ENCODE data around the gene CLEC16A. TPM values are rescaled to one million over a fixed set of nuclear protein-coding genes. Genes with fewer than 3 reads are reported as not detected.

The CLEC16A gene
- total and polyA plus RNA-seq, 4 donors, result 14.3 to 44.4 (median 26.4) TPM

DNA sequence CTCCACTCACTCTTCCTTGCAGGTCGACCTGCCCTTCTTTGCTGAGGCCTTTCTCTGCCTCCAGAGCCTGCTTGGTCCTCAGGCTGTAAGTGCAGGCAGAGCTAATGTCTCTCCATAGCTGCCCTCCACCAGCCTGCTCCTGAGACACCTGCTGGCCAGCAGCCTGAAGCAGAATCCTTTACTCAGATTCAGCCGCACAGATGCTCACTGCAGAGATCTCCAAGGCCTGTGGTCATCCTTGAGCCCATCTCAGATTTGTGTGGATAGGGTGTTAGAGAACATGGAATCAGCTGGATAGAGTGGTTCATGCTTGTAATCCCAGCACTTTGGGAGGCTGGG lies 13.6 kb upstream of the CLEC16A start:
- peaks cover 7 to 19% (median 13%) of the 10 kb centered on the region in 5 donors for H3K4me1 ChIP-seq (ENCODE audit: control insufficient read depth in 5 of 5, insufficient read depth in 5 of 5, low read length in 5 of 5)
- 65 to 70% methylated on average over 2 of the region's 2 CpGs for WGBS, 2 donors

DNA sequence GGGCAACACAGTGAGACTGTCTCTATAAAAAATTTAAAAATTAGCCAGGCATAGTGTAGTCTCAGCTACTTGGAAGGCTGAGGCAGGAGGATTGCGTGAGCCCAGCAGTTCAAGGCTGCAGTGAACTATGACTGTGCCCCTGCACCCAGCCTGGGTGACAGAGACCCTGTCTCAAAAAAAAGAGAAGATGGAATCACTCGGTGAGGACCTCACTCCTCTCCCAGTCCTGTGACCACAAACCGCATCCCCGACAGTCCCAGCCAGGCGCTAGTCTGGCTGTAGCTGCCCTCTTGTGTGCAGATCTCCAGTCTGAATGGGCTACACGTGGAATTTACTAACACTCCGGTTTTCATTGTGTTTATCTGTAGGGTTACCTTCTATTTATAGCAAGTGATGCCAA lies 13.2 kb upstream of the CLEC16A start:
- Histone ChIP-seq H3K27me3 (ENCODE audit: control insufficient read depth in 3 of 3, insufficient read depth in 3 of 3, low read length in 2 of 3) (no peaks in the 10 kb centered on the region), H3K9ac (ENCODE audit: insufficient read depth in 1 of 2, low read length in 2 of 2) (no peak overlapping the region), H3K36me3 (ENCODE audit: control insufficient read depth in 4 of 4, insufficient read depth in 4 of 4, low read length in 4 of 4) (peaks cover 12 to 17% (median 16%) of the 10 kb centered on the region in 4 donors), H3K4me1 (ENCODE audit: control insufficient read depth in 5 of 5, insufficient read depth in 5 of 5, low read length in 5 of 5) (peaks cover 10 to 21% (median 17%) of the 10 kb centered on the region in 5 donors), H3K4me3 (no peak overlapping the region), H3K27ac (ENCODE audit: low read depth in 1 of 2, low read length in 1 of 2) (no peak overlapping the region), H3K9me3 (ENCODE audit: control insufficient read depth in 4 of 4, insufficient read depth in 3 of 4, low read length in 3 of 4) (no peaks in the 10 kb centered on the region)
- no peak for ATAC-seq (ENCODE audit: insufficient read depth, low FRiP score)
- no peak for DNase-seq
- TF ChIP-seq, protein P1, sequence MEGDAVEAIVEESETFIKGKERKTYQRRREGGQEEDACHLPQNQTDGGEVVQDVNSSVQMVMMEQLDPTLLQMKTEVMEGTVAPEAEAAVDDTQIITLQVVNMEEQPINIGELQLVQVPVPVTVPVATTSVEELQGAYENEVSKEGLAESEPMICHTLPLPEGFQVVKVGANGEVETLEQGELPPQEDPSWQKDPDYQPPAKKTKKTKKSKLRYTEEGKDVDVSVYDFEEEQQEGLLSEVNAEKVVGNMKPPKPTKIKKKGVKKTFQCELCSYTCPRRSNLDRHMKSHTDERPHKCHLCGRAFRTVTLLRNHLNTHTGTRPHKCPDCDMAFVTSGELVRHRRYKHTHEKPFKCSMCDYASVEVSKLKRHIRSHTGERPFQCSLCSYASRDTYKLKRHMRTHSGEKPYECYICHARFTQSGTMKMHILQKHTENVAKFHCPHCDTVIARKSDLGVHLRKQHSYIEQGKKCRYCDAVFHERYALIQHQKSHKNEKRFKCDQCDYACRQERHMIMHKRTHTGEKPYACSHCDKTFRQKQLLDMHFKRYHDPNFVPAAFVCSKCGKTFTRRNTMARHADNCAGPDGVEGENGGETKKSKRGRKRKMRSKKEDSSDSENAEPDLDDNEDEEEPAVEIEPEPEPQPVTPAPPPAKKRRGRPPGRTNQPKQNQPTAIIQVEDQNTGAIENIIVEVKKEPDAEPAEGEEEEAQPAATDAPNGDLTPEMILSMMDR (IDR thresholded peaks at IDR 0.05; ENCODE audit: control extremely low read depth, extremely low read depth), result no peak
- WGBS, 2 donors, result 44 to 62% methylated on average over 7 of the region's 7 CpGs

More for the DNA sequence above, 13.6 kb upstream of the CLEC16A start:
- no peak overlapping the region for H3K27ac ChIP-seq (ENCODE audit: low read depth in 1 of 2, low read length in 1 of 2)
- H3K4me3 ChIP-seq, result no peak overlapping the region
- TF ChIP-seq, protein P1 (IDR thresholded peaks at IDR 0.05; ENCODE audit: control extremely low read depth, extremely low read depth), result no peak
- H3K9me3 ChIP-seq (ENCODE audit: control insufficient read depth in 4 of 4, insufficient read depth in 3 of 4, low read length in 3 of 4), result no peaks in the 10 kb centered on the region
- no peak for ATAC-seq (ENCODE audit: insufficient read depth, low FRiP score)
- no peaks in the 10 kb centered on the region for H3K27me3 ChIP-seq (ENCODE audit: control insufficient read depth in 3 of 3, insufficient read depth in 3 of 3, low read length in 2 of 3)
- no peak for DNase-seq
- no peak overlapping the region for H3K9ac ChIP-seq (ENCODE audit: insufficient read depth in 1 of 2, low read length in 2 of 2)
- peaks cover 12 to 21% (median 18%) of the 10 kb centered on the region in 4 donors for H3K36me3 ChIP-seq (ENCODE audit: control insufficient read depth in 4 of 4, insufficient read depth in 4 of 4, low read length in 4 of 4)

DNA sequence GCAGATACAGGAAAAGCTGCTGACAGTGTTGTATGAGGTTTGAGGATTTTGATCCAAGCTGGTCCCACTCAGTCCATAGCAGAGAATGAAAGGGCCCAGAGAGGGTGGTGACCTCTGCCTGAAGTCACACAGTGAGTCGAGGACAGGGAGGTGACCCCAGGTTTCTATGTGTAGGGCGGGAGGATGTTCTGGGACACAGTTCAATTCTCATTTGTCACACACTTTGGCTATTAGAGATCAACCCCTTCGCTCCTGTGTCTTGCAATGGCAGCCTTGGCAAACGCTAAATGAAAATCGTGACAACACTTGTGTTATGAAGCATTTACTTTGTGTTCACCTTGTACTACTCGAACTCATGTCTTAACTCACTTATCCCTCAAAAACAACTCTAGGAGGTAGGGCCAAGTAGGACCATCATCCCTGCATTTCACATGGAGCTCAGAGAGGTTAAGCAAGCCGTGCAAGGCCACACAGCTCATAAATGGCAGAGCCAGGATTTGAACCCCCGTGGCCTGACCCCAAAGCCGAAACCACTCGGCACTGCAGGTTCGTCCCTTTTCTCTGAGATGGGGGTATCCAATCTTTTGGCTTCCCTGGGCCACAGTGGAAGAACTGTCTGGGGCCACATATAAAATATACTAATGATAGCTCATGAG lies 12.3 kb upstream of the CLEC16A start:
- TF ChIP-seq, protein P1 (IDR thresholded peaks at IDR 0.05; ENCODE audit: control extremely low read depth, extremely low read depth), result no peak
- Histone ChIP-seq H3K27me3 (ENCODE audit: control insufficient read depth in 3 of 3, insufficient read depth in 3 of 3, low read length in 2 of 3) (no peaks in the 10 kb centered on the region), H3K4me3 (no peak overlapping the region), H3K4me1 (ENCODE audit: control insufficient read depth in 5 of 5, insufficient read depth in 5 of 5, low read length in 5 of 5) (peaks cover 15 to 25% (median 21%) of the 10 kb centered on the region in 5 donors), H3K27ac (ENCODE audit: low read depth in 1 of 2, low read length in 1 of 2) (no peak overlapping the region), H3K36me3 (ENCODE audit: control insufficient read depth in 4 of 4, insufficient read depth in 4 of 4, low read length in 4 of 4) (peaks cover 8 to 16% (median 13%) of the 10 kb centered on the region in 4 donors), H3K9me3 (ENCODE audit: control insufficient read depth in 4 of 4, insufficient read depth in 3 of 4, low read length in 3 of 4) (no peaks in the 10 kb centered on the region), H3K9ac (ENCODE audit: insufficient read depth in 1 of 2, low read length in 2 of 2) (no peak overlapping the region)
- ATAC-seq (ENCODE audit: insufficient read depth, low FRiP score) (no peak), DNase-seq (no peak)
- WGBS, 2 donors, result 94 to 97% methylated on average over 11 of the region's 11 CpGs

Data from lung (tissue), 12 donors.